GM21619 (cell line): Measurements from ENCODE around the gene SLC52A1.
"Not testable (repeated sequence)": the region's sequence is repeated elsewhere in the genome, so short reads cannot be mapped to it uniquely, and the experiment has no call there.

ENCODE experiments used
- ATAC-seq: cut with Tn5 transposase; IDR thresholded peaks from one replicate; pipeline ENCODE4 v1.9.1; 2021; ENCODE audit not compliant: unreplicated experiment

The SLC52A1 gene

GRCh38 chr17:5035315-5035714 lies at the start of gene SLC52A1:
Gene SLC52A1, minus strand, starts transcription at chr17:5035426. Its CDS starts 820 bp downstream, at chr17:5034606.
- no peak for ATAC-seq

GRCh38 chr17:5080591-5080990 lies 45.4 kb upstream of the SLC52A1 start:
- no peak for ATAC-seq

- ATAC-seq = peak; percentile 88
Observed at GRCh38 chr17:5078106-5079028, 43.1 kb upstream of the SLC52A1 start, which contains the start of gene ZFP3. Gene ZFP3, plus strand, starts transcription at chr17:5078467. Its CDS starts 13,038 bp downstream, at chr17:5091505.

- ATAC-seq = no peak
Observed at GRCh38 chr17:5077781-5078105, 42.5 kb upstream of the SLC52A1 start.

GRCh38 chr17:5077275-5077674 lies 42.0 kb upstream of the SLC52A1 start:
- not testable (repeated sequence) for ATAC-seq

GRCh38 chr17:5075472-5075871 lies 40.2 kb upstream of the SLC52A1 start:
- not testable (repeated sequence) for ATAC-seq

GRCh38 chr17:5069724-5070123 lies 34.5 kb upstream of the SLC52A1 start:
- ATAC-seq = no peak

- no peak for ATAC-seq
Observed at GRCh38 chr17:5068236-5068635, 33.0 kb upstream of the SLC52A1 start.

- no peak for ATAC-seq
Observed at GRCh38 chr17:5065227-5065744, 30.1 kb upstream of the SLC52A1 start.

- ATAC-seq = no peak
Observed at GRCh38 chr17:5055543-5055942, 20.3 kb upstream of the SLC52A1 start.

- no peak for ATAC-seq
Observed at GRCh38 chr17:5050278-5050677, 15.1 kb upstream of the SLC52A1 start.

- ATAC-seq = no peak
Observed at GRCh38 chr17:5049314-5049841, 14.2 kb upstream of the SLC52A1 start.

GRCh38 chr17:5047446-5047845 lies 12.2 kb upstream of the SLC52A1 start:
- ATAC-seq = no peak

- no peak for ATAC-seq
Observed at GRCh38 chr17:5045496-5045895, 10.3 kb upstream of the SLC52A1 start.

GRCh38 chr17:5044630-5045029 lies 9.4 kb upstream of the SLC52A1 start:
- ATAC-seq = no peak

GRCh38 chr17:5043524-5043923 lies 8.3 kb upstream of the SLC52A1 start:
- ATAC-seq = no peak

GRCh38 chr17:5042157-5043022 lies 7.2 kb upstream of the SLC52A1 start:
- ATAC-seq = no peak

- ATAC-seq = no peak
Observed at GRCh38 chr17:5034651-5035050, 575 bp downstream of the SLC52A1 start.

GRCh38 chr17:5034063-5034462 lies 1.2 kb downstream of the SLC52A1 start:
- ATAC-seq = no peak

GRCh38 chr17:5033352-5034015 lies 1.7 kb downstream of the SLC52A1 start:
- no peak for ATAC-seq

GRCh38 chr17:5032865-5033264 lies 2.4 kb downstream of the SLC52A1 start:
- no peak for ATAC-seq
